Liver (tissue), 3 donors: Measurements from ENCODE around the gene ATAD3A.
"Not testable (repeated sequence)": the region's sequence is repeated elsewhere in the genome, so short reads cannot be mapped to it uniquely, and the experiment has no call there.

Experiments
- GABPA ChIP-seq, 2 donors: IDR thresholded peaks in 1 of 2; conservative IDR thresholded peaks in 1 of 2; 2 replicates each; pipeline ENCODE4 v1.6.1; 2016; ENCODE audit warnings: antibody characterized with exemption in 2 of 2, mild to moderate bottlenecking in 1 of 2, moderate library complexity in 1 of 2
- HNF4G ChIP-seq: IDR thresholded peaks from 2 replicates; pipeline ENCODE4 v1.6.1; 2016; ENCODE audit warnings: antibody characterized with exemption
- JUND ChIP-seq, 2 donors: IDR thresholded peaks; 2 replicates each; pipeline ENCODE4 v1.6.1; 2016; ENCODE audit warnings: antibody characterized with exemption in 2 of 2
- RAD21 ChIP-seq, 2 donors: IDR thresholded peaks; 2 replicates each; pipeline ENCODE4 v1.6.1; 2016; ENCODE audit warnings: antibody characterized with exemption in 2 of 2, mild to moderate bottlenecking in 2 of 2
- SP1 ChIP-seq: IDR thresholded peaks from 2 replicates; pipeline ENCODE4 v1.6.1; 2018; ENCODE audit warnings: antibody characterized with exemption, mild to moderate bottlenecking
- TAF1 ChIP-seq: conservative IDR thresholded peaks from 2 replicates; pipeline ENCODE4 v1.6.1; 2016; ENCODE audit warnings: antibody characterized with exemption, mild to moderate bottlenecking
- YY1 ChIP-seq: IDR thresholded peaks from 2 replicates; pipeline ENCODE4 v1.6.1; 2016; ENCODE audit warnings: antibody characterized with exemption, mild to moderate bottlenecking
- ZBTB33 ChIP-seq: IDR thresholded peaks from 2 replicates; pipeline ENCODE4 v1.6.1; 2016; ENCODE audit warnings: antibody characterized with exemption
- TF ChIP-seq, protein P1 (sequence below): fragments of 150-350 bp; IDR thresholded peaks from 2 replicates; pipeline ENCODE4 v1.5.1; 2017; ENCODE audit warnings: improper control_type of control experiment, low read depth, low read length; ENCODE audit not compliant: missing input control
- TF ChIP-seq, protein P2 (sequence below): IDR thresholded peaks from 2 replicates; pipeline ENCODE4 v1.6.1; 2016; ENCODE audit warnings: antibody characterized with exemption, mild to moderate bottlenecking
- TF ChIP-seq, protein P3 (sequence below): IDR thresholded peaks from 2 replicates; pipeline ENCODE4 v1.6.1; 2016; ENCODE audit warnings: antibody characterized with exemption
- TF ChIP-seq, protein P4 (sequence below): IDR thresholded peaks from 2 replicates; pipeline ENCODE4 v1.6.1; 2016; ENCODE audit warnings: antibody characterized with exemption
- donor health status: healthy.
- donor health status: healthy.

DNA sequence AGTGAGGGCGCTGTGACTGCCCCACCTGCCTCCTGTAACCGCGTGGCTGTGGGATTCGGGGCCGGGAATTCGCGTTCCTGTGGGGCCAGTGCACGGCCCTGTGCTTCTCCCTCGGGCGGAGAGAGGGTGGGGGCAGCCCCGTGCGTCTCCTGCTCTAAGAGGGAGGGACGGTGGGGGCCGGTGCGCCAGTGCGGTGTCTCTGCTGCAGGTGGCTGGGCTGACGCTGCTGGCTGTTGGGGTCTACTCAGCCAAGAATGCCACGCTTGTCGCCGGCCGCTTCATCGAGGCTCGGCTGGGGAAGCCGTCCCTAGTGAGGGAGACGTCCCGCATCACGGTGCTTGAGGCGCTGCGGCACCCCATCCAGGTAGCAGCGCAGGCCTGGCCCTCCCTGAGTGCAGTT, 10.6 kb downstream of the ATAD3A start:
- TF ChIP-seq, protein P1, sequence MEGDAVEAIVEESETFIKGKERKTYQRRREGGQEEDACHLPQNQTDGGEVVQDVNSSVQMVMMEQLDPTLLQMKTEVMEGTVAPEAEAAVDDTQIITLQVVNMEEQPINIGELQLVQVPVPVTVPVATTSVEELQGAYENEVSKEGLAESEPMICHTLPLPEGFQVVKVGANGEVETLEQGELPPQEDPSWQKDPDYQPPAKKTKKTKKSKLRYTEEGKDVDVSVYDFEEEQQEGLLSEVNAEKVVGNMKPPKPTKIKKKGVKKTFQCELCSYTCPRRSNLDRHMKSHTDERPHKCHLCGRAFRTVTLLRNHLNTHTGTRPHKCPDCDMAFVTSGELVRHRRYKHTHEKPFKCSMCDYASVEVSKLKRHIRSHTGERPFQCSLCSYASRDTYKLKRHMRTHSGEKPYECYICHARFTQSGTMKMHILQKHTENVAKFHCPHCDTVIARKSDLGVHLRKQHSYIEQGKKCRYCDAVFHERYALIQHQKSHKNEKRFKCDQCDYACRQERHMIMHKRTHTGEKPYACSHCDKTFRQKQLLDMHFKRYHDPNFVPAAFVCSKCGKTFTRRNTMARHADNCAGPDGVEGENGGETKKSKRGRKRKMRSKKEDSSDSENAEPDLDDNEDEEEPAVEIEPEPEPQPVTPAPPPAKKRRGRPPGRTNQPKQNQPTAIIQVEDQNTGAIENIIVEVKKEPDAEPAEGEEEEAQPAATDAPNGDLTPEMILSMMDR, result not testable (repeated sequence)
- TF ChIP-seq YY1; ZBTB33; RAD21 (IDR thresholded peaks at IDR 0.05); SP1; GABPA (IDR thresholded peaks at IDR 0.05 in 1 of 2, conservative IDR thresholded peaks at IDR 0.05 in 1 of 2); JUND (IDR thresholded peaks at IDR 0.05); TAF1; HNF4G: not testable (repeated sequence)
- TF ChIP-seq, protein P2, sequence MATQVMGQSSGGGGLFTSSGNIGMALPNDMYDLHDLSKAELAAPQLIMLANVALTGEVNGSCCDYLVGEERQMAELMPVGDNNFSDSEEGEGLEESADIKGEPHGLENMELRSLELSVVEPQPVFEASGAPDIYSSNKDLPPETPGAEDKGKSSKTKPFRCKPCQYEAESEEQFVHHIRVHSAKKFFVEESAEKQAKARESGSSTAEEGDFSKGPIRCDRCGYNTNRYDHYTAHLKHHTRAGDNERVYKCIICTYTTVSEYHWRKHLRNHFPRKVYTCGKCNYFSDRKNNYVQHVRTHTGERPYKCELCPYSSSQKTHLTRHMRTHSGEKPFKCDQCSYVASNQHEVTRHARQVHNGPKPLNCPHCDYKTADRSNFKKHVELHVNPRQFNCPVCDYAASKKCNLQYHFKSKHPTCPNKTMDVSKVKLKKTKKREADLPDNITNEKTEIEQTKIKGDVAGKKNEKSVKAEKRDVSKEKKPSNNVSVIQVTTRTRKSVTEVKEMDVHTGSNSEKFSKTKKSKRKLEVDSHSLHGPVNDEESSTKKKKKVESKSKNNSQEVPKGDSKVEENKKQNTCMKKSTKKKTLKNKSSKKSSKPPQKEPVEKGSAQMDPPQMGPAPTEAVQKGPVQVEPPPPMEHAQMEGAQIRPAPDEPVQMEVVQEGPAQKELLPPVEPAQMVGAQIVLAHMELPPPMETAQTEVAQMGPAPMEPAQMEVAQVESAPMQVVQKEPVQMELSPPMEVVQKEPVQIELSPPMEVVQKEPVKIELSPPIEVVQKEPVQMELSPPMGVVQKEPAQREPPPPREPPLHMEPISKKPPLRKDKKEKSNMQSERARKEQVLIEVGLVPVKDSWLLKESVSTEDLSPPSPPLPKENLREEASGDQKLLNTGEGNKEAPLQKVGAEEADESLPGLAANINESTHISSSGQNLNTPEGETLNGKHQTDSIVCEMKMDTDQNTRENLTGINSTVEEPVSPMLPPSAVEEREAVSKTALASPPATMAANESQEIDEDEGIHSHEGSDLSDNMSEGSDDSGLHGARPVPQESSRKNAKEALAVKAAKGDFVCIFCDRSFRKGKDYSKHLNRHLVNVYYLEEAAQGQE, result not testable (repeated sequence)
- TF ChIP-seq, protein P3, sequence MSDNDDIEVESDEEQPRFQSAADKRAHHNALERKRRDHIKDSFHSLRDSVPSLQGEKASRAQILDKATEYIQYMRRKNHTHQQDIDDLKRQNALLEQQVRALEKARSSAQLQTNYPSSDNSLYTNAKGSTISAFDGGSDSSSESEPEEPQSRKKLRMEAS, result not testable (repeated sequence)
- TF ChIP-seq, protein P4, sequence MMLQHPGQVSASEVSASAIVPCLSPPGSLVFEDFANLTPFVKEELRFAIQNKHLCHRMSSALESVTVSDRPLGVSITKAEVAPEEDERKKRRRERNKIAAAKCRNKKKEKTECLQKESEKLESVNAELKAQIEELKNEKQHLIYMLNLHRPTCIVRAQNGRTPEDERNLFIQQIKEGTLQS, result not testable (repeated sequence)
